ENCODE measurements around the gene CHDH.

CHDH gene

DNA sequence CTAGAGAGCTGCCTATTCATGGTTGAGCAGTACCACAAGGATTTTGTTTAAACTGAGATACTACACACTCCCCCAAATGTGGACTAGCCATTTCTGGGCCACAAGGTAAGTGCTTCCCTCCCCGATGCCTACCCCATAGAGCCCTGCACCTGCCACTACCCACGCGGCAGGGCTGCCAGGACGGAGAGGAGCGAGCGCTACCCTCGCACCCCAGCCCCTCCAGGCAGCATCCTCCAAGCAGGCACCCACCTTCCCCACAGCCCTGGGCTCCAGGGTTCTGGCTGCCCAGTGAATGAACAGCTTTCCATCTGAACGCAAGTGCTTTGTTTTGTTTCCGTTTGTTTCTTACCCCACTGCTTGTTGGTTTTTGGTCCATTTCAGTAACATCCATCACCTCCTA is 59.2 kb downstream of the CHDH start:
- DNase-seq = no peak

DNA sequence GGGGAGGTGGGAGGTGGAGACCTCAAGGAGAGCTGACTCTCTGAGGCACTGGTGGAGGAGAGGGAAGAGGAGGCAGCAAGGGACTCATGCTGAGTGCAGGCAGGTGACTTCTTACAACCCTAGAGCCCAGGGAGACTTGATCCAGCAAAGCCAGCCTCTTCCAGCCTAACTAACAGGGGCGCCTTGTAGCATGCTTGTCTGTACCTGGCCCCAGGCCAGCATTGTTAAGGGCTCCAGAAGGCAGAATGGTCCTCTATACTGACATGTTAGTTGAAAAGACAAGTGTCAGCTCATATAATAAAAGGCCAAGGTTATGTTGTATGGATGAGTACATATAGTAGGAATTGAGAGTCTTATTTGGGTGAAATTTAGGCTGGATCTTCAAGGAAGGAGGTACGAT is 65.4 kb downstream of the CHDH start:
- no peak for DNase-seq

DNA sequence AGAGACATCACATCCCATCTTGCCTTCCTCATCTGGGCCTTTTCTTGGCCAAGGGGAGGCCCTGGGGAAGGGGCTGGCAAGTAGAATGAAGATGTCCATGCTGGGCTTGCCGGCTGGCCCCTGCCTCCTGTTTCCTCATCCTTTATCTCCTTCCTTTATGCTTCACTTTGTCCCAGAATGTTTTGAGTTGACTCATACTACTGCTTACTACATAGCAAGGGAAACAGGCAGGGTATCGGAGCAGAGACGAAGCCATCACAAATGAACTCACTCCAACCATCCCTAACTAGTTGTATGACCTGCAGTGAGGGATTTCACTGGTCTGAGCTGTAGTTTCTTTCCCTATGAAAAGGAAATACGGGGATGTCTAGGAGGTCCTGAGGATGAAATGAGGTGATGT is 66.0 kb downstream of the CHDH start:
- DNase-seq = no peak

DNA sequence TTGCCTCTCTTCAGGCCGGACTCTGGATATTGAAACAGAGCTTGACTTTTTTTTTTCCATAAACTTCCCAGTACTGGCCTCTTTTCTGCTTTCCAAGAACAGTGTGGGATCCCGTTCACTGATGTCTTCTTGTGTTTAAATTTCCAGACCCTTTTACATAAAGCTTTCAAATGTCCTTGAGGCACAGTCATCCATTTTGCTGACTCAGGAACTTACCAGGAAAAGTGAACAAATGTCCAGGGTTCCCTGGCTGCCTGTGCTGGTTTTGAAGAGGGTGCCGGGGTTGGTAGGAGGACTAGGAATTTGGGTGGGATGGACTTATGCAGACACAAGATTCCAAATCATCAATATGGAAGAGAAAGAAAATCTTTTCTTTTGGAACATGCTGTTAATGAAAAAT is 68.1 kb downstream of the CHDH start:
- DNase-seq = no peak

DNA sequence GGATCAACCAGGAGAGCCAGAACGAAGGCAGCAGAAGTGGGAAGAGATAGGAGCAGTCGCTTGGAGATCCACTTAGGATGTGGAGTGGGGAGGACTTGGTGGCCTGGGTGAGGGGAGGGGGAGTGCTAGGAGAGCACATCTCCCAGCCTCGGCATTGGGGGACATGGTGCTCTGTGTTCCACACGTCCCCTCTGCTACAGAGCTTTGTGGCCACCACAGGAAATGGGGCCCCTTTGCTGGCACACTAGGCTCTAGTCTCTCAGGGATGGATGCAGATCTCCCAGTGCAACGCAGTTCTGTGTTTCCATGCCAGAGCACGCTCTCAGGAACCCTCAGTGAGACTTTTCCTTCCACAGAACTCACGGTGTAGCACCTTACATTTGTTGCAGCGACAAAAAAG is 68.8 kb downstream of the CHDH start:
- DNase-seq = no peak

DNA sequence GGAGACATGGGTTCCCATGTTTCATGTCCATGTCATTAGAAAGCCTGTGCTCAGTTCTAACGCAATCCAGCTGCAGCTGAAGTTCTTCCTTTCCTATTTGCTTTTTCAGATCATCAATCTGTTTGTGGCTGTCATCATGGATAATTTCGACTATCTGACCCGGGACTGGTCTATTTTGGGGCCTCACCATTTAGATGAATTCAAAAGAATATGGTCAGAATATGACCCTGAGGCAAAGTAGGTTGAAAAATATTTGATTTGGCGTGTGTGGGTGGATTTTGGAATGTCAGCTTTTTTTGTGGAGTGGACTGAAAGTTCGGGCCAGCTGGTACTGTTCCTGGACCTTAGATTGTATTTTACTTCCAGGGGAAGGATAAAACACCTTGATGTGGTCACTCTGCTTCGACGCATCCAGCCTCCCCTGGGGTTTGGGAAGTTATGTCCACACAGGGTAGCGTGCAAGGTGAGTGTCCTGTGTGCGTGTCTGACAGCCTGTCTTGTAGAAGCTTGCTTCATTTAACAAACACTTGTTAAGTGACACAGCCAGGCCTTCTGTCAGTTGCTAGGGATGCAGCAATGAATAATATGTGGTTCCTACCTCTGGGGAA is 69.6 kb downstream of the CHDH start:
- no peak for DNase-seq

DNA sequence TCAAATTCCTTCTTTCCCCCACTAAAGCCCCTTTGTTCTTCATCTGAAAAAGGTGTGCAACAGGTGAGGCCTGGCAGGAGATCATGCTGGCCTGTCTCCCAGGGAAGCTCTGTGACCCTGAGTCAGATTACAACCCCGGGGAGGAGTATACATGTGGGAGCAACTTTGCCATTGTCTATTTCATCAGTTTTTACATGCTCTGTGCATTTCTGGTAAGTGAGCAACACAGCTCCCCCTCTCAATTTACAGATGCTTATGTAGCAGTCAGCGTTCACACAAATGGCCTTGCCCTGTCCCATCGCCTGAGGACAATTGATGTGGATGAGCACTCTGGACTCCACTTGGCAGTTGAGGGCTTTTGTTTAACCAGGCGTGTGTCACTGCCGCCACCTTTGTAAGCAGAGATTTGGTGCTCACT is 70.4 kb downstream of the CHDH start:
- no peak for DNase-seq

DNA sequence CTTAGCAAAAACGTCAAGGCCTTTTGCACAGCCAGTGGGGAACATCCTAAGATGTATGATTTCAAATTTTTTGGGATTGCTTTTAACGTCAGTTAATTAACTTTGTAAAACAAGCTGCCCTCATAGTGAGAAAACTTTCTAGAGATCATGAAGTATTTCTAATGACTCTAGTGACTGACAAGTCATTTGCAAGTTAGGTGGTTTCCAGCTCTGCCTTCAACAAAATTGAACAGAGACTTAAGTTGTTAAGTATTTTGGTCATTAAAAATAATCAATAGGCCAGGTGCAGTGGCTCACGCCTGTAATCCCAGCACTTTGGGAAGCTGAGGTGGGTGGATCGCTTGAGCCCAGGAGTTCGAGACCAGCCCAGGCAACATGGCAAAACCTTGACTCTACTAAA is 71.2 kb downstream of the CHDH start:
- no peak for DNase-seq

DNA sequence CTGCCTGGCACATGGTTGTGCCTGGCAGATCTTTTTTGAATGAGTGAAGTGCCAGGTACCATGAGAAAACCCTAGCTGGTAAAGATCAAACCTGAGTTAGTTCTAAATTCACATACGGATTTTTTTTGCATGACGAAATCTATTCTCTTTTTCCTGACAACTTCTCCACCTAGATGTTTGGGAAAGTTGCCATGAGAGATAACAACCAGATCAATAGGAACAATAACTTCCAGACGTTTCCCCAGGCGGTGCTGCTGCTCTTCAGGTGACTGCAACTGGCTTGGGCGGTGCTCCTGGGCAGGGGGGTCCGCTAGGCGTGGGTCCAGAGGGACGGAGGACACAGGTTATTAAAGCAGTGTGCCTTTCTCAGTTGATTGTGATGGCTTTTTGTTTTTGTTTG is 71.8 kb downstream of the CHDH start:
- no peak for DNase-seq

DNA sequence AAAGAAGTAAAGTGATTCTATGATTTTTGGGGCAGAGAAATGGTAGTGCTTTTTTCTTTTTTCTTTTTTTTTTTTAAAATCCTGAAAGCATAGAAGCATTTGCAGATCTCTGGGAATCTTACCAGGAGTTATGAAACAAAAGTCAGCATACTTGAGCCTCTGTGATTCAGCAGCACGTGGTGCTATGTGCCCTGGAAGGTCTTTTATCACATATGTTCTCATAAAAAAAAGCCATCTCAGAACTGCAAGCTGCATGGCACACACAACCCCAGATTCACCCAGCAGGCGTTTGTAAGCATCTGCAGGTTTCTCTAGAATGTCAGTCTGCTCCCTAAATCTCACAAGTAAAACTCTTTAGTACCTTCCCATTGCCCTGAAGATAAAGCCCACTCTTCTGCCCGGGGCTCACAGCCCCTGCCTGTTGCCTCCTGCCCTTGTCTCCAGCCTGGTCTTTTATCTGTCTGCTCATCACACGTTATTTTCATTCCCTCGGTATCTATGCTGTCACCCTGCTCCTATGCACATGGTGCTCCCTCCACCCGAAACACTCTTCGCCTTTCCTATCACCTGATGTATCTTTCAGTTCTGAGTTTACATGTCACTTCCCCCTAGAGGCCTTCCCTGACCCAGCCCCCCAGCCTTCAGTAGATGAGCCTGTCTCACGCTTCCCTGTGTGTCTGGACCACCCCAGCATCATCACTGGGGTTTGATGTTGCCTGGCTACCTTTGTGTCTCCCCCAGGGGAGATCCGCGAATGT is 72.4 kb downstream of the CHDH start:
- DNase-seq = no peak

DNA sequence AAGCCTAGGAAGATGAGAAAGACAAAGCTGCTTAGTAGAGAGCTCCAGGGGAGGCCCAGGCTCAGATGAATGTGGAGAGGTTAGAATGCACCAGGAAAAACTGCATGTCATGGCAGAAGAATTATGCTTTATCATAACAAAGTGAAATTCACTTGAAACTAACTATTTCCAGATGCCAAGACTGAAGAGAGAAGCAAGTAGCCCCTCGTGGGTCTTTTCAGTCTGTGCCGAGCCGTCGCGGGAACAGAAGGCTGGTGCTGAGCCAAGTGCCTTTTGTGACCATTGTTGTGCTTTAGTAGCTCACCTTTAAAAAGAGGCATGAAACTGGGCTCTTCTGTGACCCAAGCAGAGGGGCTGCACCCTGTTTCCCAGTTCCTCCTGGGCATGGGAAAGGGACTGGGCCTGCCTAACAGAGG is 73.2 kb downstream of the CHDH start:
- no peak for DNase-seq

DNA sequence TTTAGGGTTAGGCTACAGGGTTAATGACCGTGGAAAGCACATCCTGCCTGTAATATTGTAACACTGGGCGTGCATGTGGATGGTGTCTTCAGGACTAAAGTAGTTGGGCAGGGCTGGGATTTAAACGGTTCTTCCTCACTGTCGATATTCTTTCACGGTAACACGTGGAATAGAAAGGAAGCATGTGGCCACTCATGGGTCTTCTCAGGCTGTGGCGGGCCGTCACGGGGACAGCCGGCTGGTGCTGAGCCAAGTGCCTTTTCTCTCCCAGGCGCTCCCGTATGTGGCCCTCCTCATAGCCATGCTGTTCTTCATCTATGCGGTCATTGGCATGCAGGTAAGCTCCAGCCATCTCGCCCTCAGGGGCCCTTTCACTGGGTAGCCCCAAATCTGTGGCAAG is 73.7 kb downstream of the CHDH start:
- DNase-seq = no peak

DNA sequence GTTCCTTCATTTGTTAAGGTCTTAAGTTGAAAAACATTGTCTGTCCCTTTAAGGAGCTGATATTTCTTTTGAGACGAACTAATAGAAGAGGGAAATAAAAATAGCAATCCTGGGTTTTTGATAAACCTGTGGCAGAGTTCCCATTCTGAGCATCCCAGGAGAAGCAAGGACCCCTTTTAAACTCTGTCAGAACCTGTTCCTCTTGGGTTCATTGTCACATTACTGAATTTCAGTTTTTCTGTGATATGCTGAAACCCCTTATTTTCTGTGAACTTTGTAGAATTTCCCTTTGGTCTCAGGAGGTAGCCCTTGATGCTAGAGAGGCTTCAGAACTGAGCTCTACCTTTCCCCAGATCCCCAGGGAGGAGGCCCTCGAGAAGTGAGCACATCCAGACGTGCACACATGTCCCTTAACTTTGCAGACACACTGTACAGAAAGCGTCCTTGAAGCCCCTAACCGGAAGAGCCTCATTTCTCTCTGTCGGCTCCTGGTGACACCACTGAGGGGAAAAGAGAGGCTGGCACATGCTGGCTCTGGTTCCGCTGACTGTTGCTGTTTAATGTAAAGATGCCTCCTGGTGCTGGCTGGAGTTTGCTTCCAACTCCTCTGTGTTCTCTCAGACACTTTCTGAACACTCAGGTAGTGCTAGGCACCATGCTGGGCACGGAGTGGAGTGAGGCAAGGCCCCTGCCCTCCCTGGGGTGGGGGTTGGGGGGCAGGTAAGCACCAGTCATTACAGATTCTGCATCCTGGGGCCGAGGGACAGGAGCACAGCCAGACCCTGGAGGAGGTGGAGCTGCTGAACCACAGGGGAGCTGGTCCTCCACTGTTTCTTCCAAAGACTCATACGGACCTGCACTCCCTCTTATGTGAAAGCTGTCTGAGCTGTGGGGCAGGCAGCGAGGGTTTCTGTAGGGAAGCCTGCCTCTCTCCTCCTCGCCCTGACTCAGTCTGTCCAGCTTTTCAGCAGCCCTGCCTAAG is 77.5 kb downstream of the CHDH start:
- DNase-seq = no peak

DNA sequence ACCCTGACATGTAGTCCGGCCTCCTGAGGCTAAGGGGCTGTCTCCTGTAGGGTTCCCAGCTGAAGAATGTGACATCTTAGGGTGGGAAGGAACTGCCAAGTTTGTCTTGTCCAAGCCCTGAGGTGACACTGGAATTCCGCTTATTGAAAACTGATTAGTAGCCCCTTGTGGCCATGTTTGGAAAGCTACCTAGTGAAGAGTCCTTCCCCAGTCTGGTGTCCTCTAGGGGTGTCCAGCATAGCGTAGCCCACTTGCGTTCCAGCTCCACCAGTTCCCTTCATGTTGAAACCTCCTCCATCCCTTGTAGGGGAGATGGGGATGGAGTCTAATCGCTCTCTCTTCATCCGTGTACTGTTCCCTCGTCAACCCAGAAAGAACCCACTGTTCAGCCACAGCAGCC is 79.5 kb downstream of the CHDH start:
- DNase-seq = no peak

DNA sequence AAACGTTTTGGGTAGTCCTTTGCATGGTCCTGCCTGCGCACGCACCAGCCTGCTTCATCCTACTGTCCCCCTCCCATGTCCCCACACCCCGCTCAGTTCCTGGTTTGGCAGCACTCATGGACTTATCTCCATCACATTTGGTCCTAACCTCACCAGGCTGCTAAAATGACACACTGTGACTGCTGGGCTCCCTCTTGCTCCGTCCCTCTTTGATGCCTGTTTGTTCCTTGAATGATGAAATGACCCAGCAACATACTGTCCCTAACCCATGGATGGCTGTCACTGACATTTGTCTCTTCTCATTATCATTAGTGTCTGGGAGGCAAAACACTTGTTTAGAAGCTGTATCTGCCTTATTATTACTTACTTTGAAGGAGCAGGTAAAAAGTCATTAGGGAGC is 80.5 kb downstream of the CHDH start:
- no peak for DNase-seq

DNA sequence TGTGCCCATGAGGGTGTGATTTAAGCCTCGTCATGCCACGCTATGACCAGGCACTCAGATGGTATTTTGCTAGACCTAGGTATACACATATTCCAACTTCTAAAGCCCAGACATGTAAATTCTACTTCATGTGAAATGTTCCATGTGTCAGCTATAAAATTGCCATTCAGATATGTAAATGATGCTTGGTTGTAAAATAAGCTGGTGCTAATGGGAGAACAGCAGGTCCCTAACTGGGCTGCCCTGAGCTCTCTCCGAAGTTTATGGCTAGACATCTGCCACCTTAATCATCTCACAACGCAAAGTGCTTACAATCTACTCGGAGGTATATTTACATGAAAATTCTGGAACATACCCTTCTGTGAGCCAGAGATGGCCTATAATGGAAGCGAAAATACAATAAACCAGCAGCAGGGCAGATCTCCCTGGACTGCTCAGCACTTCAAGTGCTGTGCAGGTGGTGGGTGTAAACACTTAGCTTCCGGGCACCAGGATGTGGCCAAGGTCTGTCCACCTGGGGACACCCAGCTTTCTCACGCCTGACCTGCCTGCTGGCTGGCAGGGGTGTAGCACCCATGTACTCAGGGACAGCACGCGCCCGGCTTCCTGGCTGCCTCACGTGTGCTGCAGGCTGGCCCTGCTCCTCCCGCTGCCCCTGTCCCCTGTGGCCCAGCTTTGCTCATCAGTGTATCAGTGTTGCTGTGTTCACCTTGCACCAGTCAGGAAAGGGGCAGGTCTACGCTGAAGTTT is 82.0 kb downstream of the CHDH start:
- no peak for DNase-seq

DNA sequence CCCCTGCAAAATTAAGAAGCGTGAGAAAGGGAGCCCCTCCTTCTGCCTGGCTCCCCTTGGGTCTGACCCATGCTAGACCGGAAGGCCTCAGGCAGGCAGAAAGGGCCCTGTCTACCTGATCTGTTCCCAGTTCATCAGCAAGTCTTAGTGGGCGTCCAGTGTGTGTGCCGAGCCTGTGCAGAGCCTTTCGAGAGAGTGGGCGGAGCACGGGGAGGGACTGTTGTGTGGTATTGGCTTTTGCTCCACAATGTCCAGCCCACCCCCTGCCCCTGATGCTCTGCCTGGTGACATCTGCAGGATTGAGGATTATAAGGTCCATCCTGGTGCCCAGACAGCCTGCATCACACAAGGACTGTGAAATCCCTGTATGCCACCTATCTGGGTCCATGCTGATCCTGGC is 82.9 kb downstream of the CHDH start:
- DNase-seq = no peak

Data from hematopoietic multipotent progenitor cell treated with erythropoietin and hydrocortisone succinate and interleukin-3 and kit ligand, for 8 days (in vitro differentiated cells).